Stimulated activated CD8-positive, alpha-beta memory T cell treated with anti-CD3 and anti-CD28 coated beads, Interleukin-2, amount 100 ng/mL, for 48 hours (primary cell): Measurements from ENCODE around the gene TMPRSS4.

Source experiments
- DNase-seq, 2 donors: peaks; one replicate each; pipeline ENCODE4 v3.0.0-alpha.2; 2020; ENCODE audit warnings: low read depth in 2 of 2

Gene TMPRSS4, protein sequence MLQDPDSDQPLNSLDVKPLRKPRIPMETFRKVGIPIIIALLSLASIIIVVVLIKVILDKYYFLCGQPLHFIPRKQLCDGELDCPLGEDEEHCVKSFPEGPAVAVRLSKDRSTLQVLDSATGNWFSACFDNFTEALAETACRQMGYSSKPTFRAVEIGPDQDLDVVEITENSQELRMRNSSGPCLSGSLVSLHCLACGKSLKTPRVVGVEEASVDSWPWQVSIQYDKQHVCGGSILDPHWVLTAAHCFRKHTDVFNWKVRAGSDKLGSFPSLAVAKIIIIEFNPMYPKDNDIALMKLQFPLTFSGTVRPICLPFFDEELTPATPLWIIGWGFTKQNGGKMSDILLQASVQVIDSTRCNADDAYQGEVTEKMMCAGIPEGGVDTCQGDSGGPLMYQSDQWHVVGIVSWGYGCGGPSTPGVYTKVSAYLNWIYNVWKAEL

GRCh38 chr11:118076754-118077281 is at the start of gene TMPRSS4:
Gene TMPRSS4 (plus strand): TSS chr11:118077078. CDS start chr11:118077303, 225 bp downstream.
- DNase-seq: no peak

DNA sequence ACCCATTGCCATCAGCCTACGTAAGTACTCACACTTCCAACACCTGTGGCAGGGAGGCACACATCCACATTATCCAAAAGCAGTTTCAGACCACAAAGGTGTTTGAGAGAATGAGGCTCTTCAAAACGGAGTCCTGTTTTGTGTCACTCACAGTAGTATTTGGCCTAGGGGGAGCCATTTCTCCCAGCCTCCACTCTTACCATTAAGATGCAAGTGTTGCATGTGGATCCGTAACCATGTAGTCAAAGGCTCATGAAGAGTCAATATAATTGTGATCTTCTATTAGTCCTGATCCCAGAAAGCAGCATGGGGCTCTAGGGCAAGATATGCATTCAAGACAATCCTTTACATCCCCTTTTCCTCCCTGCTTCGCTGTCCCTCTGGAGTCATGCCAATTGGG is 49.2 kb upstream of the TMPRSS4 start:
- DNase-seq: no peak

DNA sequence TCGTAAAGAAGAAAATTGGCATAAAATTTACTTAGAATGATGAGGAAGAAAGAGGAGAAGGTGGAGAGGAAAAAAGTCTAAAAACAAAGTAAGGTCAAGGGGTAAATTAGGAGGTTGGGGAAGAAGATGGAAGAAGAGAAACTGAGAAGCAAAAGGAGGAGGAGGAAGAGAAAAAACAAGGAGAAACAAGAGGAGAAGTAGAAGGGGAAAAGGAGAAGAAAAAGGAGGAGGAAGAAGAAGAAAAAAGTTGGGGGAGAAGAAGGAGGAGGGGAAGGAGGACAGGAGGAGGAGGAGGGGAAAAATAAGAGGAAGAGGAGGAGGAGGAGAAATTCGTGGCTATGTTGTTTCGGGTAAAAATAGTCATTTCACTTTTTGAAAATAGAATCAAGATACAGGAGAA is 48.3 kb upstream of the TMPRSS4 start:
- no peak for DNase-seq

DNA sequence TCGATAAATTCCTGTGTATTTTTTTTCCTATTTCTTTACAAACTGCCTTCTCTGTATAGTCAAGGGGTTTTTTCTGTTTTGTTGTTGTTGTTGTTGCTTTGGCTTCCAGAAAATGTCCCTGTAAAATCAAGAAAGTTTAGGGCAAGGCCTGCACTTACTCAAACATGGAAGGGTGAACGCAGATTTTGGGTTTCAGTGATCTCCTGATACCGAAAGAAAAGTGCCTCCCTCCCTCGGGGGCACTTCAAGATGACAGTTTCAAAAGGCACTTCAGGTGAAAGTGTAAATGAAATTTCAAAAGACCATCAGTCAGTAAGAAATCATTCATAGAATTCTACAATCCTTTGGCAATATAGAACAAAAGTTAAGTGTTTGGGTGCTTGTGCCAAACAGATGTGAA is 43.4 kb upstream of the TMPRSS4 start:
- no peak for DNase-seq

DNA sequence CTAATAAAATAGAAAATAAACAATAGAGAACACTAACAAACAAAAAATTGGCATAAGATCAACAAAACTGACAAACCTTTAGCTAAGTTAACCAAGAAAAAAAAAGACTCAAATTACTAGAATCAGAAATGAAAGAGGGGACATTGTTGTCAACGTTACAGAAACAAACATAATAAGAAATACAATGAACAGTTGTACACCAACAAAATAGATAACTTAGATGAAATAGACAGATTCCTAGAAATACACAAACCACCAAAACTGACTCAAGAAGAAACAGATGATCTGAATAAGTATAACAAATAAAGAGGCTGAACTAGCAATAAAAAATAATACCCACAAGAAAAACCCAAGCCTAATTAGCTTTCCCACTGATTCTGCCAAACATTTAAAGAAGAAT is 34.7 kb upstream of the TMPRSS4 start:
- no peak for DNase-seq

- DNase-seq: no peak
Measured at GRCh38 chr11:118042796-118043195, 34.1 kb upstream of the TMPRSS4 start.

- no peak for DNase-seq
Measured at GRCh38 chr11:118045191-118045590, 31.7 kb upstream of the TMPRSS4 start.

- no peak for DNase-seq
Measured at GRCh38 chr11:118046051-118046963, 30.6 kb upstream of the TMPRSS4 start.

GRCh38 chr11:118046964-118047700 is 29.7 kb upstream of the TMPRSS4 start:
- DNase-seq: no peak

- no peak for DNase-seq
Measured at GRCh38 chr11:118047749-118048148, 29.1 kb upstream of the TMPRSS4 start.

- no peak for DNase-seq
Measured at GRCh38 chr11:118048472-118049370, 28.2 kb upstream of the TMPRSS4 start.

DNA sequence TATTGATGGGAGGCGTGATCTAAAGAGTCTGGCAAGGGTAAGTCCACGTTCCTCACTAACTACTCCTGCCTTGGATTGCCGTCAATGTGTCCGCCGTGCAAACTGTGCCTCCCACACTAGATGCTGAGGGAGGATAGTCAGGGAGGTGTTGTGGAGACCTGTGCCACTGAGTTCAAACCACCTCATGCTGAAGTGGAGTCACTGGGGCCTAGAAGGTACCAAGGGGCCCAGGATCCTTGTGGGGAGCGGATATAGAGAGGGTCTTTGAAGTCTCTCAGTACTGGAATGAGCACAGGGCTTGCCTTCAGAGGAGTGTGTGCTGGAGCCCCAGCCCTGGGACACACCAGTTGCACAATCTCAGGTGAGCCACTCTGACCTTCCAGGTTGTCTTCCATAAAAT is 27.1 kb upstream of the TMPRSS4 start:
- no peak for DNase-seq

DNA sequence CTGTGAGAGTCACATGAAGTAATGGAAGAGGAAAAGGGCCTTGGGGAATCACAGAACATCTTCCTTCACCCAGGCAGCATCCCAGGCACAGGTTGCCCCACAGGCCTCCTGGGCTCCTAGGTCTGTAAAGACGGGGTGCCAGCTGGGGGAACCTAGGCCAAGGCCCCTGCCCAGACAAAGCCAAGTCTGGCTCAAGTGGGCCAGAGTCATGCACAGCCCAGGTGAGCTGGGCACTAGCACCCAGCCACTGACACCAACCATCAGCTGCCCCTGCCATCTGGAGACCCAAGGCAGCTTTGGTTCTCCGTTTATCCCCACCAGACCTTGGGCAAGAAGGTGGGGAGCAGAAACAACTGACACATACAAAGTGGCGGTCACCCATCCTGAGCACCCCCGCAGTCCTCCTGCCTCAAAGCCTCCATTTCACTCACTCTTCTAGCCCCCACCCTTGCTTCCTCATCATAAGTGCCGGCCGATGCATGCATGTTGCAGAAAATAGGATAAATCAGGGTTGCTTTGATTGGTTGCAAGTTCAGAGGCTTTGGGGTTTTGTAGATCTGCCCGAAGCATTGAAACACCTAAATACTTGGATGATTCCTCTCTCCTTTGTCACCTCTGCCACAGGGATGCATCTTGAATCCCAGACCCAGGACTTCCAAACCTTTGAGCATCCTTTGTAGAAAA is 26.5 kb upstream of the TMPRSS4 start:
- DNase-seq: no peak

- DNase-seq: no peak
Measured at GRCh38 chr11:118051136-118051610, 25.7 kb upstream of the TMPRSS4 start.

GRCh38 chr11:118051611-118052461 is 25.0 kb upstream of the TMPRSS4 start:
- peak in 1 of 2 donors; percentile 46 for DNase-seq

DNA sequence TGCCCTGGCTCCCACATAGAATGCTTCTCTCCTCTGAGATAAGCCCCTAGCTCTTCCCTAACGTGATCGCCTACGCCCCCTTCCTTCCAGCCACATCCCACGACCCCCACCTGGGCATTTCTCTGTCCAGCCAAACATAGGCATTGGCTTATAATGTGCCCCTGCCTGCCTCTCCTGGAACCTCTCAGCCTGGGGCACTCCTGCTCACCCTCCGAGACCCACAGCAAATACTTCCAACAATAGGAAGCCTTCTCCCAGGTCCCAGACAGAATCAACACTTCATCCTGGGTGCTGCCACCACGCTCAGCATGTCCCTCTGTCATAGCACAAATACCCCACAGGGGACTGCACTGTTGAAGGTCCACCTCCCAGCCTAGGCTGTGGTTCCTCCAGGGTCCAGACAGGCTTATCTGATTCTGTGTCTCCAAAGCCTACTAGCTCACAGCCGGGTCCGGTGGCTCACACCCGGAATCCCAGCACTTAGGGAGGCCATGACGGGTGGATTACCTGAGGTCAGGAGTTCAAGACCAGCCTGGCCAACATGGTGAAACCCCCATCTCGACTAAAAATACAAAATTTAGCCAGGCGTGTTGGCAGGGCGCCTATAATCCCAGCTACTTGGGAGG is 24.2 kb upstream of the TMPRSS4 start:
- no peak for DNase-seq

GRCh38 chr11:118054712-118055640 is 21.9 kb upstream of the TMPRSS4 start:
- DNase-seq: no peak
